PC-3 (cell line): ENCODE data around the gene LOXL4.

Experiments
- EZH2 ChIP-seq: fragments of 300-600 bp; sonication (generic); IDR thresholded peaks from one replicate; pipeline ENCODE4 v1.6.1; 2017; ENCODE audit warnings: antibody characterized with exemption, mild to moderate bottlenecking, low read length; ENCODE audit not compliant: unreplicated experiment
- EZH2phosphoT487 ChIP-seq: fragments of 300-600 bp; sonication (generic); IDR thresholded peaks from 2 replicates; pipeline ENCODE4 v1.6.1; 2018; ENCODE audit warnings: mild to moderate bottlenecking, antibody characterized with exemption, low read length, borderline replicate concordance
- TF ChIP-seq, protein P1 (sequence below): fragments of 300-600 bp; sonication (generic); conservative IDR thresholded peaks from 2 replicates; pipeline ENCODE4 v1.5.1; 2017; ENCODE audit warnings: antibody characterized with exemption, low read depth, mild to moderate bottlenecking, low read length

DNA sequence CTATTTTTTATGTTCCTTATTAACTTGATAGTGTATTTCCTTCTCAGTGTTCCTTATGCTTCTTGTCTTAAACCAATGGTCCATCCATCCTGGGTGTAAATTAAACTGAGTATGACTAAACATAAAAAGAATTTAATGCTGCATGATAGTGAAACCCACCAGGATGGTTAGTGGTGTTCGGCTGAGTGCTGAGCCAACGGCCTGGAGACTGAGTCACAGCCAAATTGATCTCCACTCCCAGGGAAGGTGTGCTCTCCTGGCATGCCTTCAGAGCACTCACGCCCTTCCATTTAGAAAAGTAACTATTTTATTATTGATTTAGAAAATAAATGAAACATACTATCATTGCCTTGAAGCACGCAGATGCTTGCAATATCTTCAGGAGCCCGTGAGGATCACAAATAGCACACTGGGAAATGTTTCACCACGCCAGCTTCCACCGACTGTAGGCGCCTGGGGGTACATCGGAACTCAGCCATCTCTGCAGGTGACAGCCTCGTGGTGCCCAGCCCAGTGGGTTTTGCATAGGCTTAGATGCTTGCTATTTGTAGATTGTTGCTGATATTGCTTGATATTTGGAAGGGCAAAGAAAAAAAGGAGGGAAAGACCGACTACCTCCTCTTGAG is 40.0 kb upstream of the LOXL4 start:
- TF ChIP-seq, protein P1, sequence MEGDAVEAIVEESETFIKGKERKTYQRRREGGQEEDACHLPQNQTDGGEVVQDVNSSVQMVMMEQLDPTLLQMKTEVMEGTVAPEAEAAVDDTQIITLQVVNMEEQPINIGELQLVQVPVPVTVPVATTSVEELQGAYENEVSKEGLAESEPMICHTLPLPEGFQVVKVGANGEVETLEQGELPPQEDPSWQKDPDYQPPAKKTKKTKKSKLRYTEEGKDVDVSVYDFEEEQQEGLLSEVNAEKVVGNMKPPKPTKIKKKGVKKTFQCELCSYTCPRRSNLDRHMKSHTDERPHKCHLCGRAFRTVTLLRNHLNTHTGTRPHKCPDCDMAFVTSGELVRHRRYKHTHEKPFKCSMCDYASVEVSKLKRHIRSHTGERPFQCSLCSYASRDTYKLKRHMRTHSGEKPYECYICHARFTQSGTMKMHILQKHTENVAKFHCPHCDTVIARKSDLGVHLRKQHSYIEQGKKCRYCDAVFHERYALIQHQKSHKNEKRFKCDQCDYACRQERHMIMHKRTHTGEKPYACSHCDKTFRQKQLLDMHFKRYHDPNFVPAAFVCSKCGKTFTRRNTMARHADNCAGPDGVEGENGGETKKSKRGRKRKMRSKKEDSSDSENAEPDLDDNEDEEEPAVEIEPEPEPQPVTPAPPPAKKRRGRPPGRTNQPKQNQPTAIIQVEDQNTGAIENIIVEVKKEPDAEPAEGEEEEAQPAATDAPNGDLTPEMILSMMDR, result no peak
- TF ChIP-seq EZH2phosphoT487 (no peak), EZH2 (no peak)
